Measurements from ENCODE around the gene LYPD6B. TPM values are rescaled to one million over a fixed set of nuclear protein-coding genes. Genes with fewer than 3 reads are reported as not detected.

The LYPD6B gene
- total and polyA plus RNA-seq, 4 donors, result 0.13 to 0.59 (median 0.14) TPM

- 78% methylated on average over 6 of the region's 6 CpGs for WGBS
- Histone ChIP-seq H3K9ac (ENCODE audit: low read depth in 1 of 2, low read length in 2 of 2) (no peak overlapping the region), H3K27ac (ENCODE audit: low read depth in 1 of 2, low read length in 2 of 2) (no peak overlapping the region), H3K4me1 (ENCODE audit: control insufficient read depth in 4 of 4, insufficient read depth in 4 of 4, low read length in 3 of 4) (no peaks in the 10 kb centered on the region), H3K4me3 (ENCODE audit: low read depth in 1 of 3, low read length in 3 of 3) (no peak overlapping the region), H3K36me3 (ENCODE audit: control insufficient read depth in 4 of 4, insufficient read depth in 3 of 4, low read depth in 1 of 4, low read length in 3 of 4) (no peaks in the 10 kb centered on the region), H3K9me3 (ENCODE audit: control insufficient read depth in 4 of 4, low read length in 3 of 4) (no peaks in the 10 kb centered on the region), H3K27me3 (ENCODE audit: control insufficient read depth in 4 of 4, insufficient read depth in 4 of 4, low read length in 3 of 4) (peaks cover 0 to 5% (median 0%) of the 10 kb centered on the region in 4 donors)
- no peak for DNase-seq (ENCODE audit: low spot score)
- TF ChIP-seq JUND (IDR thresholded peaks at IDR 0.05) (no peak), MAX (IDR thresholded peaks at IDR 0.05) (no peak), FOXA1 (IDR thresholded peaks at IDR 0.05) (no peak), NR2F2 (IDR thresholded peaks at IDR 0.05) (no peak), REST (IDR thresholded peaks at IDR 0.05) (no peak), ATF3 (IDR thresholded peaks at IDR 0.05) (no peak), HNF4A (conservative IDR thresholded peaks at IDR 0.05) (no peak), SP1 (IDR thresholded peaks at IDR 0.05) (no peak), RAD21 (IDR thresholded peaks at IDR 0.05) (no peak), HNF4G (IDR thresholded peaks at IDR 0.05) (no peak), YY1 (IDR thresholded peaks at IDR 0.05) (no peak), GABPA (IDR thresholded peaks at IDR 0.05 in 1 of 2, conservative IDR thresholded peaks at IDR 0.05 in 1 of 2) (no peak), CTCF (IDR thresholded peaks at IDR 0.05; ENCODE audit: low read depth, low read length, missing input control) (no peak), RXRA (IDR thresholded peaks at IDR 0.05) (no peak), ZBTB33 (IDR thresholded peaks at IDR 0.05) (no peak), FOXA2 (IDR thresholded peaks at IDR 0.05) (no peak)
Measured at GRCh38 chr2:149028377-149028776, 10.1 kb upstream of the LYPD6B start.

- Histone ChIP-seq H3K36me3 (ENCODE audit: control insufficient read depth in 4 of 4, insufficient read depth in 3 of 4, low read depth in 1 of 4, low read length in 3 of 4) (no peaks in the 10 kb centered on the region), H3K27ac (ENCODE audit: low read depth in 1 of 2, low read length in 2 of 2) (no peak overlapping the region), H3K9ac (ENCODE audit: low read depth in 1 of 2, low read length in 2 of 2) (no peak overlapping the region), H3K4me3 (ENCODE audit: low read depth in 1 of 3, low read length in 3 of 3) (no peak overlapping the region), H3K27me3 (ENCODE audit: control insufficient read depth in 4 of 4, insufficient read depth in 4 of 4, low read length in 3 of 4) (peaks cover 0 to 5% (median 0%) of the 10 kb centered on the region in 4 donors), H3K4me1 (ENCODE audit: control insufficient read depth in 4 of 4, insufficient read depth in 4 of 4, low read length in 3 of 4) (no peaks in the 10 kb centered on the region), H3K9me3 (ENCODE audit: control insufficient read depth in 4 of 4, low read length in 3 of 4) (no peaks in the 10 kb centered on the region)
- no peak for DNase-seq (ENCODE audit: low spot score)
- 79% methylated on average over 2 of the region's 2 CpGs for WGBS
- TF ChIP-seq TAF1 (conservative IDR thresholded peaks at IDR 0.05), result no peak
- no peak for TF ChIP-seq FOXA2 (IDR thresholded peaks at IDR 0.05)
- TF ChIP-seq RAD21 (IDR thresholded peaks at IDR 0.05), result no peak
- no peak for TF ChIP-seq ZBTB33 (IDR thresholded peaks at IDR 0.05)
- TF ChIP-seq CTCF (IDR thresholded peaks at IDR 0.05; ENCODE audit: low read depth, low read length, missing input control), result no peak
- TF ChIP-seq NR2F2 (IDR thresholded peaks at IDR 0.05), result no peak
- no peak for TF ChIP-seq JUND (IDR thresholded peaks at IDR 0.05)
- no peak for TF ChIP-seq RXRA (IDR thresholded peaks at IDR 0.05)
- TF ChIP-seq ATF3 (IDR thresholded peaks at IDR 0.05), result no peak
- no peak for TF ChIP-seq YY1 (IDR thresholded peaks at IDR 0.05)
Measured at GRCh38 chr2:149028891-149029290, 9.6 kb upstream of the LYPD6B start.
